Measurements from ENCODE around the gene PSME3. TPM values are rescaled to one million over a fixed set of nuclear protein-coding genes. Genes with fewer than 3 reads are reported as not detected.

Gene PSME3
- total and polyA plus RNA-seq, 2 of the 13 experiments (the other 11 are each of a cell fraction or from before 2014, with no cell fraction given) = 66.3 to 135 TPM

DNA sequence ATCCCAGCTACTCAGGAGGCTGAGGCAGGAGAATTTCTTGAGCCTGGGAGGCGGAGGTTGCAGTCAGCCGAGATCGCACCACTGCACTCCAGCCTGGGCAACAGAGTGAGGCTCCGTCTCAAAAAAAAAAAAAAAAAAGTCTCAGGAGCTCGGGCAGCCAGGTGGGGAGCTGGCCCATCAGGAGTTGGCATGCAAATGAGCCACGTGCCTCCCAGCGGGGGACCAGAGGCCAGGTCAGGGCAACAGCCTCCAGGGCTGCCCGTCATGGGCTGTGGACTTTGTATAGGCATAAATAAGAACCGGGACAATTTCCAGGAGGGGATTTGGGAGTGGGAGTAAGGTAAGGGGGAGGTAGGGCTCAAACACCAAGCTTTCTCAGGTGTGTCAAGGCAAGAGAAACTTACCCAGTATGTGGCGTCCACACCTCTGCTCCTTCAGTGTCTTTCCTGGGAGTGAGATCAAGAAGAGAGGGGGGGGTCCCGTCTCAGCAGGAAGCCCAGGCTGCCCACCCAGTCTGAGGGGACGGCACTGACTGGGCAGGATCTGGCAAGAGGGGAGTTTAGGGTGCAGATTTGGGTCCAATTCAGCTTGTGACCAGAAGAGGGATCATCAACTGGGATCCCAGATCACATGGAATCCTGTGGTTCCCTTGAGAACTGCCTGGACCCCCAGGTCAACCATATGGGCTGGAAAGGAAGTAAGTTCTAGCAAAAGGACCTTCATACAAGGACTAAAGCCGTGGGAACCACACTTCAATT is 45.1 kb downstream of the PSME3 start (continued):
- TF ChIP-seq HNF4A (CRISPR knock-in tag; IDR thresholded peaks at IDR 0.05) (peak; percentile 80), MBNL3 (CRISPR knock-in tag; conservative IDR thresholded peaks at IDR 0.05) (no peak), GABPB1 (CRISPR knock-in tag; IDR thresholded peaks at IDR 0.05) (peak; percentile 26; the same call in 1 of the 2 replicates), CHD2 (IDR thresholded peaks at IDR 0.05; ENCODE audit: low read depth, low read length) (no peak), MEIS1 (CRISPR knock-in tag; IDR thresholded peaks at IDR 0.05; ENCODE audit: borderline replicate concordance) (no peak), PCBP2 (optimal IDR thresholded peaks at IDR 0.05; ENCODE audit: low read depth, low read length, poor library complexity, severe bottlenecking) (no peak), CHCHD3 (CRISPR knock-in tag; IDR thresholded peaks at IDR 0.05) (no peak), ZNF331 (CRISPR knock-in tag; IDR thresholded peaks at IDR 0.05) (0 out of 2 replicates have a peak, but pooled peaks have one; percentile 46), ZBTB7B (CRISPR knock-in tag; IDR thresholded peaks at IDR 0.05) (peak; percentile 20; the same call in 1 of the 2 replicates), CREBL2 (CRISPR knock-in tag; IDR thresholded peaks at IDR 0.05; ENCODE audit: borderline replicate concordance) (no peak), KDM5B (CRISPR knock-in tag; IDR thresholded peaks at IDR 0.05; ENCODE audit: borderline replicate concordance) (no peak; the same call in 1 of the 2 replicates), TOPORS (CRISPR knock-in tag; IDR thresholded peaks at IDR 0.05) (no peak), ZSCAN30 (CRISPR knock-in tag; IDR thresholded peaks at IDR 0.05) (no peak), SRF (IDR thresholded peaks at IDR 0.05; ENCODE audit: low read depth, low read length) (no peak), ERF (CRISPR knock-in tag; IDR thresholded peaks at IDR 0.05) (no peak), ZFP62 (CRISPR knock-in tag; IDR thresholded peaks at IDR 0.05) (0 out of 2 replicates have a peak, but pooled peaks have one; percentile 40), ZFYVE20 (CRISPR knock-in tag; IDR thresholded peaks at IDR 0.05; ENCODE audit: borderline replicate concordance, low read depth) (no peak), DMAP1 (CRISPR knock-in tag; IDR thresholded peaks at IDR 0.05) (no peak)
- TF ChIP-seq, protein P1, sequence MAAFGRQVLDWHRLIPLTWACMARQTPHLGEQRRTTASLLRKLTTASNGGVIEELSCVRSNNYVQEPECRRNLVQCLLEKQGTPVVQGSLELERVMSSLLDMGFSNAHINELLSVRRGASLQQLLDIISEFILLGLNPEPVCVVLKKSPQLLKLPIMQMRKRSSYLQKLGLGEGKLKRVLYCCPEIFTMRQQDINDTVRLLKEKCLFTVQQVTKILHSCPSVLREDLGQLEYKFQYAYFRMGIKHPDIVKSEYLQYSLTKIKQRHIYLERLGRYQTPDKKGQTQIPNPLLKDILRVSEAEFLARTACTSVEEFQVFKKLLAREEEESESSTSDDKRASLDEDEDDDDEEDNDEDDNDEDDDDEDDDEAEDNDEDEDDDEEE (CRISPR knock-in tag; IDR thresholded peaks at IDR 0.05) = 0 out of 2 replicates have a peak, but pooled peaks have one; percentile 26
- TF ChIP-seq, protein P2, sequence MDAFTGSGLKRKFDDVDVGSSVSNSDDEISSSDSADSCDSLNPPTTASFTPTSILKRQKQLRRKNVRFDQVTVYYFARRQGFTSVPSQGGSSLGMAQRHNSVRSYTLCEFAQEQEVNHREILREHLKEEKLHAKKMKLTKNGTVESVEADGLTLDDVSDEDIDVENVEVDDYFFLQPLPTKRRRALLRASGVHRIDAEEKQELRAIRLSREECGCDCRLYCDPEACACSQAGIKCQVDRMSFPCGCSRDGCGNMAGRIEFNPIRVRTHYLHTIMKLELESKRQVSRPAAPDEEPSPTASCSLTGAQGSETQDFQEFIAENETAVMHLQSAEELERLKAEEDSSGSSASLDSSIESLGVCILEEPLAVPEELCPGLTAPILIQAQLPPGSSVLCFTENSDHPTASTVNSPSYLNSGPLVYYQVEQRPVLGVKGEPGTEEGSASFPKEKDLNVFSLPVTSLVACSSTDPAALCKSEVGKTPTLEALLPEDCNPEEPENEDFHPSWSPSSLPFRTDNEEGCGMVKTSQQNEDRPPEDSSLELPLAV (CRISPR knock-in tag; conservative IDR thresholded peaks at IDR 0.05; ENCODE audit: low read depth) = no peak
- TF ChIP-seq, protein P3, sequence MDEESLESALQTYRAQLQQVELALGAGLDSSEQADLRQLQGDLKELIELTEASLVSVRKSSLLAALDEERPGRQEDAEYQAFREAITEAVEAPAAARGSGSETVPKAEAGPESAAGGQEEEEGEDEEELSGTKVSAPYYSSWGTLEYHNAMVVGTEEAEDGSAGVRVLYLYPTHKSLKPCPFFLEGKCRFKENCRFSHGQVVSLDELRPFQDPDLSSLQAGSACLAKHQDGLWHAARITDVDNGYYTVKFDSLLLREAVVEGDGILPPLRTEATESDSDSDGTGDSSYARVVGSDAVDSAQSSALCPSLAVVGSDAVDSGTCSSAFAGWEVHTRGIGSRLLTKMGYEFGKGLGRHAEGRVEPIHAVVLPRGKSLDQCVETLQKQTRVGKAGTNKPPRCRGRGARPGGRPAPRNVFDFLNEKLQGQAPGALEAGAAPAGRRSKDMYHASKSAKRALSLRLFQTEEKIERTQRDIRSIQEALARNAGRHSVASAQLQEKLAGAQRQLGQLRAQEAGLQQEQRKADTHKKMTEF (CRISPR knock-in tag; IDR thresholded peaks at IDR 0.05) = peak; percentile 72; the same call in 1 of the 2 replicates
- TF ChIP-seq, protein P4, sequence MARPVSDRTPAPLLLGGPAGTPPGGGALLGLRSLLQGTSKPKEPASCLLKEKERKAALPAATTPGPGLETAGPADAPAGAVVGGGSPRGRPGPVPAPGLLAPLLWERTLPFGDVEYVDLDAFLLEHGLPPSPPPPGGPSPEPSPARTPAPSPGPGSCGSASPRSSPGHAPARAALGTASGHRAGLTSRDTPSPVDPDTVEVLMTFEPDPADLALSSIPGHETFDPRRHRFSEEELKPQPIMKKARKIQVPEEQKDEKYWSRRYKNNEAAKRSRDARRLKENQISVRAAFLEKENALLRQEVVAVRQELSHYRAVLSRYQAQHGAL (CRISPR knock-in tag; IDR thresholded peaks at IDR 0.05; ENCODE audit: not compliant biosample characterization) = no peak
- TF ChIP-seq, protein P5, sequence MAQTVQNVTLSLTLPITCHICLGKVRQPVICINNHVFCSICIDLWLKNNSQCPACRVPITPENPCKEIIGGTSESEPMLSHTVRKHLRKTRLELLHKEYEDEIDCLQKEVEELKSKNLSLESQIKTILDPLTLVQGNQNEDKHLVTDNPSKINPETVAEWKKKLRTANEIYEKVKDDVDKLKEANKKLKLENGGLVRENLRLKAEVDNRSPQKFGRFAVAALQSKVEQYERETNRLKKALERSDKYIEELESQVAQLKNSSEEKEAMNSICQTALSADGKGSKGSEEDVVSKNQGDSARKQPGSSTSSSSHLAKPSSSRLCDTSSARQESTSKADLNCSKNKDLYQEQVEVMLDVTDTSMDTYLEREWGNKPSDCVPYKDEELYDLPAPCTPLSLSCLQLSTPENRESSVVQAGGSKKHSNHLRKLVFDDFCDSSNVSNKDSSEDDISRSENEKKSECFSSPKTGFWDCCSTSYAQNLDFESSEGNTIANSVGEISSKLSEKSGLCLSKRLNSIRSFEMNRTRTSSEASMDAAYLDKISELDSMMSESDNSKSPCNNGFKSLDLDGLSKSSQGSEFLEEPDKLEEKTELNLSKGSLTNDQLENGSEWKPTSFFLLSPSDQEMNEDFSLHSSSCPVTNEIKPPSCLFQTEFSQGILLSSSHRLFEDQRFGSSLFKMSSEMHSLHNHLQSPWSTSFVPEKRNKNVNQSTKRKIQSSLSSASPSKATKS (CRISPR knock-in tag; IDR thresholded peaks at IDR 0.05) = no peak

Measured in HepG2 (cell line).